ENCODE data around the gene ATG7. TPM values are rescaled to one million over a fixed set of nuclear protein-coding genes. Genes with fewer than 3 reads are reported as not detected.

Gene ATG7
- total RNA-seq, 1 donor from 2014 or later: 53.5 TPM

GRCh38 chr3:11274566-11275142, 2.5 kb downstream of the ATG7 start:
- H3K9ac ChIP-seq: no peak overlapping the region
- no peak overlapping the region for H3K4me2 ChIP-seq
- H3K27ac Mint-ChIP-seq: no peak overlapping the region
- no peak overlapping the region for H3K4me3 Mint-ChIP-seq
- no peaks in the 10 kb centered on the region for H3K36me3 ChIP-seq
- peaks cover 23% of the 10 kb centered on the region for H3K79me2 ChIP-seq (ENCODE audit: low read depth)
- H3K36me3 Mint-ChIP-seq: no peaks in the 10 kb centered on the region
- no peak overlapping the region for H3K27ac ChIP-seq
- H3K27me3 Mint-ChIP-seq (ENCODE audit: insufficient read depth, low read depth): no peaks in the 10 kb centered on the region
- peaks cover 5% of the 10 kb centered on the region for H3F3A ChIP-seq (ENCODE audit: low read depth)
- TF ChIP-seq EZH2phosphoT487 (IDR thresholded peaks at IDR 0.05) (no peak), CTCF (IDR thresholded peaks at IDR 0.05) (no peak), EZH2 (IDR thresholded peaks at IDR 0.05) (no peak)
- H3K4me3 ChIP-seq: no peak overlapping the region
- H3K4me1 Mint-ChIP-seq: peaks cover 12% of the 10 kb centered on the region
- no peak overlapping the region for H2AFZ ChIP-seq (replicated peaks)
- DNase-seq (ENCODE audit: low spot score): no peak
- H3K27me3 ChIP-seq: no peaks in the 10 kb centered on the region
- H3K4me1 ChIP-seq: peaks cover 8% of the 10 kb centered on the region
- no peaks in the 10 kb centered on the region for H3K9me3 Mint-ChIP-seq
- H3K9me3 ChIP-seq (ENCODE audit: low read depth): no peaks in the 10 kb centered on the region
- no peaks in the 10 kb centered on the region for H4K20me1 ChIP-seq (ENCODE audit: low read depth)

- no peak for TF ChIP-seq EZH2phosphoT487 (IDR thresholded peaks at IDR 0.05)
- no peak for TF ChIP-seq CTCF (IDR thresholded peaks at IDR 0.05)
- TF ChIP-seq EZH2 (IDR thresholded peaks at IDR 0.05): no peak
- Histone ChIP-seq H3K9ac (no peak overlapping the region), H2AFZ (replicated peaks) (no peak overlapping the region), H4K20me1 (ENCODE audit: low read depth) (no peaks in the 10 kb centered on the region), H3F3A (ENCODE audit: low read depth) (peaks cover 5% of the 10 kb centered on the region), H3K79me2 (ENCODE audit: low read depth) (peaks cover 23% of the 10 kb centered on the region), H3K4me3 (no peak overlapping the region), H3K9me3 (ENCODE audit: low read depth) (no peaks in the 10 kb centered on the region), H3K4me2 (no peak overlapping the region), H3K27me3 (no peaks in the 10 kb centered on the region), H3K27ac (no peak overlapping the region), H3K4me1 (peaks cover 8% of the 10 kb centered on the region), H3K36me3 (no peaks in the 10 kb centered on the region)
- Mint-ChIP-seq H3K9me3 (no peaks in the 10 kb centered on the region), H3K27me3 (ENCODE audit: insufficient read depth, low read depth) (no peaks in the 10 kb centered on the region), H3K36me3 (no peaks in the 10 kb centered on the region), H3K4me3 (peak overlapping the region; percentile 7), H3K4me1 (peaks cover 12% of the 10 kb centered on the region), H3K27ac (no peak overlapping the region)
- DNase-seq (ENCODE audit: low spot score): no peak
Observed at GRCh38 chr3:11275926-11276325, 3.7 kb downstream of the ATG7 start.

- DNase-seq (ENCODE audit: low spot score): no peak
- H3K27me3 ChIP-seq: no peaks in the 10 kb centered on the region
- Mint-ChIP-seq H3K4me1 (peaks cover 8% of the 10 kb centered on the region), H3K9me3 (no peaks in the 10 kb centered on the region), H3K36me3 (no peaks in the 10 kb centered on the region), H3K4me3 (no peak overlapping the region), H3K27me3 (ENCODE audit: insufficient read depth, low read depth) (no peaks in the 10 kb centered on the region), H3K27ac (no peak overlapping the region)
- no peak for TF ChIP-seq CTCF (IDR thresholded peaks at IDR 0.05)
- TF ChIP-seq EZH2 (IDR thresholded peaks at IDR 0.05): no peak
- no peak for TF ChIP-seq EZH2phosphoT487 (IDR thresholded peaks at IDR 0.05)
- H3K79me2 ChIP-seq (ENCODE audit: low read depth): peaks cover 23% of the 10 kb centered on the region
- H3F3A ChIP-seq (ENCODE audit: low read depth): no peaks in the 10 kb centered on the region
- H3K9ac ChIP-seq: no peak overlapping the region
- no peaks in the 10 kb centered on the region for H3K9me3 ChIP-seq (ENCODE audit: low read depth)
- peaks cover 8% of the 10 kb centered on the region for H3K4me1 ChIP-seq
- H2AFZ ChIP-seq (replicated peaks): no peak overlapping the region
- no peak overlapping the region for H3K27ac ChIP-seq
- H4K20me1 ChIP-seq (ENCODE audit: low read depth): no peaks in the 10 kb centered on the region
- no peak overlapping the region for H3K4me3 ChIP-seq
- H3K36me3 ChIP-seq: no peaks in the 10 kb centered on the region
- H3K4me2 ChIP-seq: no peak overlapping the region
Observed at GRCh38 chr3:11276901-11277300, 4.7 kb downstream of the ATG7 start.

Data from neural progenitor cell (in vitro differentiated cells).